Measurements from ENCODE around the gene RPLP2.

The RPLP2 gene

GRCh38 chr11:809287-810039 lies at the start of gene RPLP2:
RPLP2 (plus strand) TSS chr11:809967; CDS start chr11:810235, 268 bp downstream.
- peak; percentile 97 for DNase-seq

GRCh38 chr11:760236-760635 lies 49.5 kb upstream of the RPLP2 start:
- DNase-seq, result no peak

GRCh38 chr11:761526-762108 lies 48.1 kb upstream of the RPLP2 start:
- no peak for DNase-seq

- DNase-seq, result no peak
These were observed 47.2 kb upstream of the RPLP2 start for GRCh38 chr11:762421-763072.

- no peak for DNase-seq
These were observed 46.7 kb upstream of the RPLP2 start for GRCh38 chr11:763073-763463.

GRCh38 chr11:763549-764321 lies 46.0 kb upstream of the RPLP2 start:
- no peak for DNase-seq

GRCh38 chr11:764322-765024 lies 45.3 kb upstream of the RPLP2 start:
- no peak for DNase-seq

- peak; percentile 70 for DNase-seq
These were observed 44.6 kb upstream of the RPLP2 start for GRCh38 chr11:765025-765801.

GRCh38 chr11:765802-766091 lies 44.0 kb upstream of the RPLP2 start:
- DNase-seq, result no peak

GRCh38 chr11:766106-766935 lies 43.4 kb upstream of the RPLP2 start:
- no peak for DNase-seq

GRCh38 chr11:766936-767210 lies 42.9 kb upstream of the RPLP2 start:
- DNase-seq, result no peak

GRCh38 chr11:767238-767637 lies 42.5 kb upstream of the RPLP2 start:
- DNase-seq, result no peak

- no peak for DNase-seq
These were observed 39.7 kb upstream of the RPLP2 start for GRCh38 chr11:769887-770641.

- no peak for DNase-seq
These were observed 38.8 kb upstream of the RPLP2 start for GRCh38 chr11:770642-771616.

GRCh38 chr11:771617-772204 lies 38.1 kb upstream of the RPLP2 start:
- no peak for DNase-seq

- DNase-seq, result no peak
These were observed 37.1 kb upstream of the RPLP2 start for GRCh38 chr11:772429-773390.

- no peak for DNase-seq
These were observed 36.3 kb upstream of the RPLP2 start for GRCh38 chr11:773425-773824.

GRCh38 chr11:773830-774229 lies 35.9 kb upstream of the RPLP2 start:
- no peak for DNase-seq

Measured in activated CD4-positive, alpha-beta T cell treated with anti-CD3 and anti-CD28 coated beads, Interleukin-2, amount 50 U/mL, for 1 hour (primary cell).